MCF 10A (cell line): ENCODE data around the gene POLR2C. TPM values are rescaled to one million over a fixed set of nuclear protein-coding genes. Genes with fewer than 3 reads are reported as not detected.

Experiments
- BruUV-seq: library from RNA; stranded (reverse); fragments of 400-500 nt; replicated peaks from 2 replicates; lab custom pipeline; 2021; lab: Mats Ljungman, UMichigan
- CTCF ChIA-PET: fragments of 300-600 bp; sonication (Branson Sonifier 250); formaldehyde crosslinking; extraction: SDS; loops from one replicate; lab custom pipeline; 2021; ENCODE audit warnings: antibody characterized with exemption, inconsistent platforms; lab: Yijun Ruan, JAX
- POLR2A ChIA-PET: fragments of 300-600, 350-650 bp; sonication (Branson Sonifier 250); formaldehyde crosslinking; extraction: SDS; loops from one replicate; lab custom pipeline; 2020; ENCODE audit warnings: antibody characterized with exemption, inconsistent platforms; lab: Yijun Ruan, JAX
- DNase-seq: peaks from one replicate; pipeline ENCODE4 v3.0.0-alpha.2; 2018; ENCODE audit not compliant: unreplicated experiment
- H3K27ac Mint-ChIP-seq: one replicate; pipeline ENCODE4 v1.8.0; 2022; ENCODE audit warnings: mild to moderate bottlenecking, low read depth, mixed read lengths; ENCODE audit not compliant: unreplicated experiment
- H3K27me3 Mint-ChIP-seq: one replicate; pipeline ENCODE4 v1.8.0; 2022; ENCODE audit warnings: mixed read lengths; ENCODE audit not compliant: insufficient read depth, unreplicated experiment
- H3K36me3 Mint-ChIP-seq: one replicate; pipeline ENCODE4 v1.8.0; 2022; ENCODE audit warnings: mild to moderate bottlenecking, moderate library complexity, mixed read lengths; ENCODE audit not compliant: insufficient read depth, unreplicated experiment
- H3K4me1 Mint-ChIP-seq: one replicate; pipeline ENCODE4 v1.8.0; 2022; ENCODE audit warnings: mixed read lengths; ENCODE audit not compliant: insufficient read depth, unreplicated experiment
- H3K4me3 Mint-ChIP-seq: one replicate; pipeline ENCODE4 v1.8.0; 2022; ENCODE audit warnings: mild to moderate bottlenecking, moderate library complexity, mixed read lengths; ENCODE audit not compliant: unreplicated experiment
- H3K9me3 Mint-ChIP-seq: one replicate; pipeline ENCODE4 v1.8.0; 2022; ENCODE audit warnings: mixed read lengths; ENCODE audit not compliant: unreplicated experiment
- CTCF ChIP-seq: fragments of 200-600 bp; IDR thresholded peaks from one replicate; pipeline ENCODE4 v1.8.0; 2022; ENCODE audit warnings: antibody characterized with exemption, mild to moderate bottlenecking; ENCODE audit not compliant: unreplicated experiment
- intact Hi-C: fragments of 100-400 bp; cut with micrococcal nuclease; formaldehyde crosslinking; loops from 2 replicates; pipeline ENCODE4 v1.14.1; 2022
- total RNA-seq: library from RNA; stranded (reverse); gene quantifications from 2 replicates; pipeline ENCODE4 v1.2.3, GENCODE V29; 2022

The POLR2C gene
- total RNA-seq, 1 experiment from 2014 or later: 44.8 TPM

- ChIA-PET POLR2A (interaction anchor here (1.0 to 1.6 kb wide), 3 partner anchors 8 to 26 kb away, joined by 4 read pairs; partner anchors contain the start of gene POLR2C), CTCF (interaction anchor here (2.2 kb wide), 1 partner anchor 11 kb away, joined by 13 read pairs; the partner anchor contains the start of gene POLR2C)
- intact Hi-C loops: no loop called here
- Mint-ChIP-seq H3K27me3 (no peaks in the 10 kb centered on the region), H3K36me3 (peaks cover 37% of the 10 kb centered on the region), H3K27ac (no peak overlapping the region), H3K9me3 (no peaks in the 10 kb centered on the region), H3K4me1 (no peaks in the 10 kb centered on the region), H3K4me3 (no peak overlapping the region)
- TF ChIP-seq CTCF: no peak
- no TSS peak for BruUV-seq
- DNase-seq: no peak
Observed at GRCh38 chr16:57472665-57473060, 10.2 kb downstream of the POLR2C start.

- H3K27me3 Mint-ChIP-seq: no peaks in the 10 kb centered on the region
- H3K4me1 Mint-ChIP-seq: no peaks in the 10 kb centered on the region
- intact Hi-C loops: no loop called here
- ChIA-PET CTCF (interaction anchor here (0.6 to 2.2 kb wide), 2 partner anchors 11 to 140 kb away, joined by 4 to 13 read pairs; partner anchors contain the start of gene POLR2C), POLR2A (interaction anchor here (0.6 to 1.6 kb wide), 3 partner anchors 9 to 12 kb away, joined by 4 to 5 read pairs (median 4); partner anchors contain the start of gene POLR2C)
- no peak for DNase-seq
- no peak for TF ChIP-seq CTCF
- no peak overlapping the region for H3K27ac Mint-ChIP-seq
- peaks cover 31% of the 10 kb centered on the region for H3K36me3 Mint-ChIP-seq
- H3K9me3 Mint-ChIP-seq: no peaks in the 10 kb centered on the region
- no peak overlapping the region for H3K4me3 Mint-ChIP-seq
- no TSS peak for BruUV-seq
Observed at GRCh38 chr16:57473176-57473840, 10.8 kb downstream of the POLR2C start.

GRCh38 chr16:57473906-57474305, 11.4 kb downstream of the POLR2C start:
- Mint-ChIP-seq H3K36me3 (peaks cover 25% of the 10 kb centered on the region), H3K4me1 (no peaks in the 10 kb centered on the region), H3K4me3 (no peak overlapping the region), H3K27ac (no peak overlapping the region), H3K27me3 (no peaks in the 10 kb centered on the region), H3K9me3 (no peaks in the 10 kb centered on the region)
- ChIA-PET POLR2A (no interaction called here), CTCF (interaction anchor here (0.6 to 2.2 kb wide), 4 partner anchors 11 to 140 kb away, joined by 4 to 13 read pairs (median 6); partner anchors contain the start of gene POLR2C)
- BruUV-seq: no TSS peak
- DNase-seq: no peak
- no peak for TF ChIP-seq CTCF
- intact Hi-C loops: no loop called here
